GM04504 (cell line): ENCODE measurements around the gene MON2.
"Not testable (repeated sequence)": the region's sequence is repeated elsewhere in the genome, so short reads cannot be mapped to it uniquely, and the experiment has no call there.

ENCODE experiments used
- DNase-seq: peaks from one replicate; pipeline ENCODE4 v3.0.0-alpha.2; 2012; ENCODE audit warnings: low read depth

Gene MON2

DNA sequence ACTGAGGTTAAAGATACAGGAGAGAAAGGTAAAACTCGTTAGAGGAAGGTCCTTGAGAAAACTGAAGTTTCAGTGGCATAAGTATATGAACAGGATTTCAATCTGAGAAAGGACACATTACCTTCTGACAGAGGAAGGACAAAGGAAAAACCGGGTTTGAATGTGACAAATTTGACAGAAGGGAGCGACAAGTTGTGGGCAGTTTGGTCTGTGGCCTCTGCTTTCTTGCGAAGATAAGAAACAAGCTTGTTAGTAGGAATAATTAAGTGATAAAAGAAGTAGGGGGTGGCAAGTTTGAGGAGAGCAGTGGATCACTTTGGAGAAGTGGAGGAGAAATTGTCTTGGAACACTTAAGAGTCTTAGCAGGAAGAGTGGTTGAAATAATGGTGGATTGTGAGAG lies 5.1 kb downstream of the MON2 start:
- DNase-seq = no peak

DNA sequence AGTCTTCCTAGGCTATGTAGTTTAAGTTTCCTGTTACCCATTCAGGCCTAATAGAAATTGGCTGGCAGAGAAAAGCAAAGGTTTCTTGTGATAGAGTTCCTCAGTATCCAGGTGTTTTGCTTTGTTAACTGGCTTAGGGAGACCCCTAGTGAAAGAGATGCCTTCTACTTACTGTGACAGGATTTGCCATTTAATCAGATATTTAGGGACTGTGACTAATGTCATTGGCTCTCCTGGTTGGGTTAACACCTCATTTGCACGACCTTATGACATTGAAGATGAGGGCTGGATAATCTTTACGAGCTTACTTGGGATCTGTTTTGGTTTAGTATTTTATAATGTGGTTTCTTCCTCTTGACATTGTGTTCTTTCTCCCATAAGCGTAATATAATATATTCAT lies 5.8 kb downstream of the MON2 start:
- DNase-seq = no peak

DNA sequence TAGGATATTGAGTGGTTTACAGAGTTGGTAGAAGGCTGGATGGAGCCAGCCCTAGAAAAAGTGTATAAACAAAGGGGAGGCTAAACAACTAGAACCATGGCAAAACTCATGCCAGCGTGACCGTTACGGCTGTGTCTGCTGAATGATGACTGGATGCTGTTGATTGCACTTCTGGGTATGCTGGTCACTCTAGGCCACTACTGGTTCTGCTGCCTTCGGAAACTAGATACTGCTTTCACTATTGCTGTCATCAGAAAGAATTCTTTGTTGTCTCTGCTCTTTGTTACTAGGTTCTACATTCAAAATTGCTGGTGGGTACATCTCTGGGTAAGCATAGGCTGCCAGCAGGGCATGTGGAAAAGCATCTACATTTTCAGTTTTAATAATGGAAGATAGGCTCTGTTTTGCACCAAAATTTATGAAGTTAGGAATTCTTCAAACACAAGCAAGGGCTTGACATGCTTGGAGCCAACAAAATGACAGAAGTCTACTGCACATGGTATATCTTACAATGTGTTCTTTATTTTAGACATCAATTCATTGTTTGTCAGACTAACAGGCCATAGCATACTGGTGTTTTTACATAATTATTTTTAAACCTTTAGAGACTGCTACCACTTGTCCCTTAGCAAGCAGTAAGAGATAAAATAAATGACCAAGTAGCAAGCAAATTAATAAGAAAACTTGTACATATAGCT lies 15.4 kb downstream of the MON2 start:
- no peak for DNase-seq

- no peak for DNase-seq
Observed at GRCh38 chr12:62482769-62483168, 16.1 kb downstream of the MON2 start.

- DNase-seq = peak; percentile 28
Observed at GRCh38 chr12:62484233-62484632, 17.6 kb downstream of the MON2 start.

DNA sequence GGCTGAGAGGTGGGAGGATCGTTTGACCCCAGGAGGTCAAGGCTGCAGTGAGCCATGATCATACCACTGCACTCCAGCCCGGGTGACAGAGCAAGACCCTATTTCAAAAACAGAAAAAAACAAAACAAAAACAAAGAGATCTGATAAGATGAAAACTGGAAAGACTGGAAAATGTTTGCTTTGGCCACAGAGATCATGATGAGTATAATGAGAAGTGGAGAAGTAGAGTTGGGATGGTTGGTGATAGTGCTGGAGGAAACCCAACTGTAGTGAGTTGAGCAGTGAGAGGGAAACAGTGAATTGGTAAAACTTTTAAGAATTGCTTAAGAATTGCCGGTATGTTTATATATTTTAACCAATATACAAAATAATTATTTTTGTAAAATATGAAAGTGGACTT lies 39.2 kb downstream of the MON2 start:
- no peak for DNase-seq

DNA sequence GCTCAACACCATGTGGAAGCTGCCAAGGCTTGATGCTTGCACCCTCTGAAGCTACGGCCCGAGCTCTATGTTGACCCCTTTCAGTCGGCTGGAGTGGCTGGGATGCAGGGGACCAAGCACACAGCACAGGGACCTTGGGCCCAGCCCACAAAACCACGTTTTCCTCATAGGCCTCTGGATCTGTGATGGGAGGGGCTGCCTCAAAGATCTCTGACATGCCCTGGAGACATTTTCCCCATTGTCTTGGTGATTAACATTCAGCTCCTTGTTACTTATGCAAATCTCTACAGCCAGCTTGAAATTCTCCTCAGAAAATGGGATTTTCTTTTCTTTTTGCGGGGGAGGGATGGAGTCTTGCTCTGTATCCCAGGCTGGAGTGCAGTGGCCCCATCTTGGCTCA lies 46.3 kb downstream of the MON2 start:
- DNase-seq = no peak

- DNase-seq = not testable (repeated sequence)
Observed at GRCh38 chr12:62514080-62514479, 47.5 kb downstream of the MON2 start.

DNA sequence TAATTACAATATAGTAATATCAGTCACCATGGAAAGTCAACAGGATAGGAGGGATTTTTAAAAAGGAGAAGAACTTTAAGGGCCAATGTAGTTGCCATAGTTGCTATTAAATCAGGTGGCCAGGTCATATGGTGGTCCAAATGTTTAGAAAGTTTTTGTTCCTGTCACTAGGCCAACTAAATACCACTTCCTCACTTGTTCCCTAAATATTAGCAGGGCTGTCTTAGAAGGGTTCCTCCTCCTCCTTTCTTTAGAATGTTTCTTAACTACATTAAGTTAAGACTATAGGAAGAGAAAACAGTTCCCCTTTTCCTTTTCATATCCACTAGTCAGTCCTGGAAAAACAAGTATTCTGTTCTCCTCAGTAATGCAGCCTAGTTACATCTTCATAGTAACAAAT lies 50.3 kb downstream of the MON2 start:
- no peak for DNase-seq

DNA sequence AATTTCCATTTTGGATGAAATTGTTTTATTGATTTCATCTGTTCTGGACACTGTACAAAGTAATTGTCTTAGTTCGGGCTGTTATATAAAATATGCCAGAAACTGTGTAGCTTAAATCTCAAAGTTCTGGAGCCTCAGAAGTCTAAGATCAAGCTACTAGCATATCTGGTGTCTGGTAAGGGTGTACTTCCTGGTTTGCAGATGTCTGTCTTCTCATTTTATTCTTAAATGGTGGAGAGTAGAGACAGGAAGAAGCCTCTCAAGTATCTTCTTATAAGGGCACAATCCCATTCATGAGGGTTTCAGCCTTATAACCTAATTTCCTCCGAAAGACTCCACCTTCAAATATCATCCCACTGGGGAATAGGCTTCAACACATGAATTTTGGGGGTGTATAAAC lies 51.3 kb downstream of the MON2 start:
- DNase-seq = no peak

- no peak for DNase-seq
Observed at GRCh38 chr12:62519043-62519442, 52.4 kb downstream of the MON2 start.

DNA sequence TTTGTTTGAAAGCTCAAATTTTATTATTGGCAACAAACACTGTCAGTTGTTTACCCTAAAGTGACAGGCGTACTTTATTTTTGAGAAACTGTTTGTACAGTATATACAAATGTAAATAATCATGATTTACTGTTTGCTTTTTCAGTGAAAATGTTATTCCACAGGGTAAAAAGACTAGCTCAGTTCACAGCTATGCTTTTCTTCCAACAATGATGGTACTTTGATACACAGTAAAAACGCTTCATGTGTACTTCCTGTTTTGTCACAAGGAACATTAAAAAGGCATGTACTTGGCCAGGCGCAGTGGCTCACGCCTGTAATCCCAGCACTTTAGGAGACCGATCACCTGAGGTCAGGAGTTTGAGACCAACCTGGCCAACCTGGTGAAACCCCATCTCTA lies 53.7 kb downstream of the MON2 start:
- DNase-seq = no peak

GRCh38 chr12:62522984-62523383 lies 56.4 kb downstream of the MON2 start:
- no peak for DNase-seq

DNA sequence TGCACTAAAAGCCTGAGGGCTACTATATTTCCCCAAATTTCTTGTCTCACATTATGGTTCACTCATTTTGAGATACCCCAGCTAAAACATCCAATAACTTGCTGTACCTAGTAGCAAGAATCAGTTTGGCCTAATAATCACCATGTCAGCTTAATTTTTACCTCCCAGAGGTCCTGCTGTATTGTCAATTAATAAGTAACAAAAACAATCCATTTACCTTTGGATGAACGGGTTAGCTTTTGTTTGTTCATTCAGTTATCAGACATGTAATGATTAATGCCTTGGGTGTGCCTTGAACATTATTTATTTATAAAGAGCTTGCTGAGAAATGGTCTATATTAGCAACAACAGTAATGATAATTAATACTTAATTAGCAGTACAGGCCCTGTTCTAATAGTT lies 57.0 kb downstream of the MON2 start:
- DNase-seq = no peak

- no peak for DNase-seq
Observed at GRCh38 chr12:62525271-62525670, 58.6 kb downstream of the MON2 start.

DNA sequence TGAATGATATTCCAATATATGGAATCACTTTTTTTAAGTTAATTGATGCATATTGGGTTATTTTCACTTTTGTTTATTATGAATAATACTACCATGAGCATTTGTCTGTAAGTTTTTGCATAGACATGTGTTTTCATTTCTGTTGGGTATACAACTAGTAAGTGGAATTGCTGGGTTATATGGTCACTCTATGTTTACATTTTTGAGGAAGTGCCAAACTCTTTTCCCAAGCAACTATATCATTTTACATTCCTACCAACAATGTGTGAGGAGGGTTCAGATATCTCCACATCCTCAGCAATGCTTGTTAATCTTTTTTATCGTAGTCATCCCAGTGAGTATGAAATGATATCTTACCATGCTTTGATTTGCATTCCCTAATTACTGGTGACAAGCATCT lies 64.0 kb downstream of the MON2 start:
- DNase-seq = peak; percentile 31

- DNase-seq = no peak
Observed at GRCh38 chr12:62532333-62532732, 65.7 kb downstream of the MON2 start.

- DNase-seq = no peak
Observed at GRCh38 chr12:62533087-62533754, 66.6 kb downstream of the MON2 start.

DNA sequence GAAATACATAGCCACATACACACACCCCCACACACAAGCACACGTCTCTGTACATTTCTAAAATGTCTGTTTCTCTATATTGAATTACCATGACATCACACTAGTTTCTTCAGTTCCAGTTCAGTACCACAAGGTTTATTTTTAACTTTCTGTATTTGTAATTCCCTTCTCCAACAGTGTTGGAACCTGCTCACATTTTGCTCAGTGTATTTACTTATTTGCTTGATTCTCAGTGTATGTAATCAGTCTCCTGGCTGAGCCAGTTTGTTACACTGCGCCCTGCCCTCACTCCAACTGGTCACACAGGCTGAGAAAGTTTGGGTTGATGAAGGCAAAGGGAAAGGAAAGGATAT lies 67.1 kb downstream of the MON2 start:
- DNase-seq = no peak

- DNase-seq = no peak
Observed at GRCh38 chr12:62536546-62536945, 69.9 kb downstream of the MON2 start.

- peak; percentile 24 for DNase-seq
Observed at GRCh38 chr12:62537551-62537950, 70.9 kb downstream of the MON2 start.

DNA sequence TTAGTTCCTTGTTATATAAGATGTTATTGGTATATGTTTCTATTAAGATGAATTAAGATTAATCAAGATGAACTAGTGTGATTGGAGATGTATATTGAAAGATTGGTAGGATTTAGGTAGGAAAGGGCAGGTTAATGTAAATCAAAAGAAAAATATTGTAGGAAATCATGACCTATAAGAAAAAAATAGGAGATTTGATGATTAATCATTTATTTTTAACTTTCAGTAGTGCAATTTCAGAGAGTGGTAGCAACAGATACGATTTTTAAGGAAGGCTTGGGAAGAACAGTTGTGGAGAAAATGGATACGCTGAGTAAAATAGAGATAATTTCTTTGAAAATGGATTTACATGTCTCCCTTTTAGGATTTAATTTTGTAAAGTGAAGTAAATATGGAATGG lies 73.7 kb downstream of the MON2 start:
- DNase-seq = no peak

- DNase-seq = no peak
Observed at GRCh38 chr12:62542814-62543213, 76.2 kb downstream of the MON2 start.

- no peak for DNase-seq
Observed at GRCh38 chr12:62543324-62543723, 76.7 kb downstream of the MON2 start.
